GM12878 (cell line): ENCODE data around the gene UBASH3A. TPM values are rescaled to one million over a fixed set of nuclear protein-coding genes. Genes with fewer than 3 reads are reported as not detected.

Experiments used
- ATAC-seq: fragments of 200-7000 bp; cut with Tn5 transposase; 3 replicates; pipeline ENCODE4 v1.9.1; 2020; ENCODE audit warnings: mild to moderate bottlenecking, moderate library complexity
- BruUV-seq: library from RNA; stranded (reverse); fragments of 400-500 nt; replicated peaks from 2 replicates; lab custom pipeline; 2021; lab: Mats Ljungman, UMichigan
- CTCF ChIA-PET: fragments of 300-600 bp; sonication (Branson Sonifier 250); formaldehyde crosslinking; extraction: SDS; loops from one replicate; lab custom pipeline; 2021; ENCODE audit warnings: inconsistent platforms; lab: Yijun Ruan, JAX
- POLR2A ChIA-PET: fragments of 350-600 bp; formaldehyde crosslinking; extraction: SDS; loops from one replicate; lab custom pipeline; 2021; ENCODE audit warnings: inconsistent platforms; lab: Charles Lee
- RAD21 ChIA-PET: fragments of 300-600 bp; sonication (Branson Sonifier 250); formaldehyde crosslinking; loops from one replicate; lab custom pipeline; 2023; ENCODE audit warnings: antibody characterized with exemption; ENCODE audit not compliant: unreplicated experiment; lab: Charles Lee
- SMC1A ChIA-PET: fragments of 300-600 bp; sonication (Branson Sonifier 250); formaldehyde crosslinking; loops from one replicate; lab custom pipeline; 2023; ENCODE audit not compliant: unreplicated experiment, uncharacterized antibody; lab: Charles Lee
- DNase-seq: peaks from one replicate; pipeline ENCODE4 v3.0.0-alpha.2; 2011; ENCODE audit warnings: low read depth, low spot score
- FAIRE-seq: peaks from 3 replicates; lab custom pipeline; 2011; peaks lifted over from hg19 to GRCh38; lab: Jason Lieb, UNC
- H2AFZ ChIP-seq: 2 replicates; pipeline ENCODE4 v1.6.0; 2011; ENCODE audit warnings: low read depth, low read length, control low read depth; ENCODE audit not compliant: control insufficient read depth
- H3K27ac ChIP-seq: 2 replicates; pipeline ENCODE4 v1.5.1; 2011; ENCODE audit warnings: control low read depth; ENCODE audit not compliant: control insufficient read depth, insufficient read depth
- H3K27me3 ChIP-seq, 2 experiments: replicated peaks in 1 of 2; 2 replicates each; pipeline versions ENCODE4 v1.6.0 to v1.6.1; 2011; ENCODE audit warnings: low read length in 1 of 2; ENCODE audit not compliant: control insufficient read depth in 2 of 2, insufficient read depth in 2 of 2
- H3K36me3 ChIP-seq, 2 experiments: 2 replicates each; pipeline ENCODE4 v1.5.1; 2011; ENCODE audit warnings: low read length in 1 of 2; ENCODE audit not compliant: control insufficient read depth in 2 of 2, insufficient read depth in 2 of 2
- H3K4me1 ChIP-seq: 2 replicates; pipeline ENCODE4 v1.6.1; 2011; ENCODE audit warnings: mild to moderate bottlenecking, low read length, moderate library complexity, mixed read lengths; ENCODE audit not compliant: control insufficient read depth, insufficient read depth
- H3K4me2 ChIP-seq: 2 replicates; pipeline ENCODE4 v1.6.0; 2011; ENCODE audit warnings: control low read depth; ENCODE audit not compliant: control insufficient read depth, insufficient read depth
- H3K4me3 ChIP-seq: fragments of 200-600 bp; sonication (generic); 2 replicates; pipeline ENCODE4 v1.5.1; 2016
- H3K79me2 ChIP-seq: 2 replicates; pipeline ENCODE4 v1.6.0; 2011; ENCODE audit warnings: low read length; ENCODE audit not compliant: control insufficient read depth, insufficient read depth
- H3K9ac ChIP-seq: 2 replicates; pipeline ENCODE4 v1.8.0; 2011; ENCODE audit warnings: low read length, control low read depth, mixed read lengths; ENCODE audit not compliant: control insufficient read depth, insufficient read depth
- H3K9me3 ChIP-seq: replicated peaks from 3 replicates; pipeline ENCODE4 v1.5.1; 2011; ENCODE audit warnings: mild to moderate bottlenecking, low read length; ENCODE audit not compliant: control insufficient read depth, insufficient read depth
- H4K20me1 ChIP-seq: 2 replicates; pipeline ENCODE4 v1.6.0; 2011; ENCODE audit not compliant: control insufficient read depth, insufficient read depth
- ASH2L ChIP-seq: fragments of 300-600, 200-600 bp; sonication (generic); IDR thresholded peaks from 2 replicates; pipeline ENCODE4 v1.6.1; 2017; ENCODE audit warnings: low read depth, mild to moderate bottlenecking, borderline replicate concordance
- BCLAF1 ChIP-seq: fragments of 450-650 bp; IDR thresholded peaks from 2 replicates; pipeline ENCODE4 v1.6.1; 2017; ENCODE audit warnings: antibody characterized with exemption, mild to moderate bottlenecking, moderate library complexity
- IKZF1 ChIP-seq: fragments of 450-650 bp; conservative IDR thresholded peaks from 2 replicates; pipeline ENCODE4 v1.6.1; 2017; ENCODE audit warnings: antibody characterized with exemption, mild to moderate bottlenecking
- KDM1A ChIP-seq: fragments of 200-600 bp; sonication (generic); IDR thresholded peaks from 2 replicates; pipeline ENCODE4 v1.6.1; 2016; ENCODE audit warnings: borderline replicate concordance
- MEF2B ChIP-seq: fragments of 450-650 bp; IDR thresholded peaks from 2 replicates; pipeline ENCODE4 v1.6.1; 2018; ENCODE audit warnings: mild to moderate bottlenecking, moderate library complexity; ENCODE audit not compliant: partially characterized antibody, poor library complexity, severe bottlenecking
- MYB ChIP-seq: fragments of 150-350 bp; IDR thresholded peaks from 2 replicates; pipeline ENCODE4 v1.6.1; 2014; ENCODE audit warnings: mild to moderate bottlenecking, low read depth, low read length, borderline replicate concordance
- POLR2AphosphoS2 ChIP-seq: IDR thresholded peaks from 2 replicates; pipeline ENCODE4 v1.6.1; 2011; ENCODE audit warnings: low read depth, mild to moderate bottlenecking, low read length, improper control_type of control experiment, moderate library complexity
- RCOR1 ChIP-seq: conservative IDR thresholded peaks from 2 replicates; pipeline ENCODE4 v1.6.1; 2012; ENCODE audit warnings: low read depth, low read length, improper control_type of control experiment
- WRNIP1 ChIP-seq: IDR thresholded peaks from 2 replicates; pipeline ENCODE4 v1.6.1; 2011; ENCODE audit warnings: low read depth, low read length, improper control_type of control experiment, borderline replicate concordance
- ZNF207 ChIP-seq: fragments of 450-650 bp; IDR thresholded peaks from 2 replicates; pipeline ENCODE4 v1.6.1; 2014; ENCODE audit warnings: antibody characterized with exemption, mild to moderate bottlenecking, borderline replicate concordance
- ZNF622 ChIP-seq: fragments of 450-650 bp; IDR thresholded peaks from 2 replicates; pipeline ENCODE4 v1.6.1; 2017; ENCODE audit warnings: mild to moderate bottlenecking, inconsistent platforms
- WGBS: methylation state at CpG from one replicate; pipeline ENCODE4 v1.1.6; 2016; ENCODE audit warnings: low lambda C conversion rate; ENCODE audit not compliant: insufficient replicate concordance, insufficient coverage; ENCODE audit errors: missing lambda C conversion rate; 5-methylcytosine and 5-hydroxymethylcytosine counted together
- in situ Hi-C: fragments of 300-500 bp; cut with MboI; formaldehyde crosslinking; loops from 9 replicates; pipeline ENCODE4 v1.14.3; 2018; ENCODE audit warnings: mixed read lengths
- intact Hi-C: fragments of 100-400 bp; cut with micrococcal nuclease; formaldehyde crosslinking; loops from one replicate; pipeline ENCODE4 v1.14.2; 2022; ENCODE audit not compliant: unreplicated experiment
- polyA plus RNA-seq, 11 experiments: library from polyadenylated mRNA; depleted of rRNA in 4 of 11; unstranded in 6 of 11; stranded (reverse) in 5 of 11; fragments of >200 nt; fragmentation: Nextera tagmentation in 4 of 11; fragmentation: Illumina TruSeq in 1 of 11; extraction: Ambion mirVana in 4 of 11; extraction: Trizol in 1 of 11; gene quantifications; 1 replicate in 1 of 11; 2 replicates in 10 of 11; pipeline versions ENCODE4 v1.2.1 to v1.2.3, GENCODE V29; 2011 to 2016; ENCODE audit warnings: inconsistent platforms in 2 of 11, missing spikeins in 2 of 11, low read depth in 1 of 11
- total RNA-seq, 4 experiments: library from RNA; depleted of rRNA in 3 of 4; stranded (reverse); fragments of >200 nt in 3 of 4; fragmentation: Illumina TruSeq in 1 of 4; extraction: Trizol in 1 of 4; gene quantifications; 2 replicates each; pipeline versions ENCODE4 v1.2.1 to v1.2.3, GENCODE V29; 2013 to 2021

The UBASH3A gene
- total and polyA plus RNA-seq, 10 of the 15 experiments (the other 5 are each of a cell fraction or from before 2014, with no cell fraction given), result 0.04 to 0.39 (median 0.23) TPM; not detected in 1

- no peak overlapping the region for H3K4me2 ChIP-seq
- POLR2A ChIA-PET, result interaction anchor here (1.4 kb wide), 1 partner anchor 9 kb away, joined by 4 read pairs; no protein-coding TSS in a partner anchor
- ATAC-seq, result no peak
Measured at GRCh38 chr21:42384156-42384945, 19.4 kb upstream of the UBASH3A start.

GRCh38 chr21:42384989-42385388 is 18.7 kb upstream of the UBASH3A start:
- no peak overlapping the region for H2AFZ ChIP-seq
- ChIA-PET RAD21 (interaction anchor here (0.9 to 1.4 kb wide), 3 partner anchors 8 to 76 kb away, joined by 3 to 6 read pairs (median 4); no protein-coding TSS in a partner anchor), CTCF (interaction anchor here (1.1 to 1.6 kb wide), 3 partner anchors 9 to 219 kb away, joined by 3 read pairs; no protein-coding TSS in a partner anchor), POLR2A (interaction anchor here (1.4 kb wide), 1 partner anchor 8 kb away, joined by 4 read pairs; no protein-coding TSS in a partner anchor), SMC1A (interaction anchor here (1.0 to 2.0 kb wide), 5 partner anchors 8 to 151 kb away, joined by 3 to 10 read pairs (median 5); partner anchors contain the start of gene TMPRSS3)
- H3K4me2 ChIP-seq, result no peak overlapping the region
- no peak for ATAC-seq
- H3K4me1 ChIP-seq, result peaks cover 31% of the 10 kb centered on the region
- TF ChIP-seq ASH2L, result no peak
- TF ChIP-seq RCOR1, result no peak
- TF ChIP-seq WRNIP1, result no peak
- no peak for TF ChIP-seq ZNF622
- TF ChIP-seq BCLAF1, result no peak
- TF ChIP-seq ZNF207, result no peak
- no peak for TF ChIP-seq IKZF1
- TF ChIP-seq POLR2AphosphoS2, result no peak
- TF ChIP-seq KDM1A, result no peak
- H4K20me1 ChIP-seq, result no peaks in the 10 kb centered on the region
- FAIRE-seq, result no peak
- H3K9me3 ChIP-seq, result peaks cover 6% of the 10 kb centered on the region; the same call in 2 of the 3 replicates
- no peak overlapping the region for H3K9ac ChIP-seq
- no peak for DNase-seq
- 73% methylated on average over 2 of the region's 2 CpGs for WGBS
- no TSS peak for BruUV-seq
- no peaks in the 10 kb centered on the region for H3K36me3 ChIP-seq
- in situ Hi-C loops, result no loop called here
- no peak overlapping the region for H3K4me3 ChIP-seq
- no peaks in the 10 kb centered on the region for H3K79me2 ChIP-seq
- intact Hi-C loops, result no loop called here
- H3K27ac ChIP-seq, result no peak overlapping the region
- H3K27me3 ChIP-seq, result no peaks in the 10 kb centered on the region

More at GRCh38 chr21:42384156-42384945, 19.4 kb upstream of the UBASH3A start:
- Histone ChIP-seq H4K20me1 (no peaks in the 10 kb centered on the region), H3K9ac (no peak overlapping the region), H3K36me3 (no peaks in the 10 kb centered on the region), H3K9me3 (peaks cover 6% of the 10 kb centered on the region; the same call in 2 of the 3 replicates), H2AFZ (no peak overlapping the region), H3K4me3 (no peak overlapping the region), H3K27ac (no peak overlapping the region), H3K4me1 (peaks cover 24% of the 10 kb centered on the region), H3K27me3 (no peaks in the 10 kb centered on the region), H3K79me2 (no peaks in the 10 kb centered on the region)
- peak; percentile 92 for TF ChIP-seq MEF2B
- no peak for TF ChIP-seq MYB
- DNase-seq (no peak), FAIRE-seq (no peak)
- WGBS, result 77% methylated on average over 8 of the region's 8 CpGs
- BruUV-seq, result no TSS peak
- intact Hi-C loops (no loop called here), in situ Hi-C loops (no loop called here)
- RAD21 ChIA-PET, result interaction anchor here (0.9 to 1.4 kb wide), 3 partner anchors 9 to 75 kb away, joined by 3 to 6 read pairs (median 4); no protein-coding TSS in a partner anchor
- CTCF ChIA-PET, result interaction anchor here (0.9 to 1.4 kb wide), 4 partner anchors 9 to 218 kb away, joined by 3 to 6 read pairs (median 3); no protein-coding TSS in a partner anchor
- SMC1A ChIA-PET, result interaction anchor here (1.0 to 2.0 kb wide), 5 partner anchors 9 to 152 kb away, joined by 3 to 10 read pairs (median 5); partner anchors contain the start of gene TMPRSS3
